Gastrocnemius medialis (tissue), 4 donors: ENCODE measurements around the gene PLCB1. TPM values are rescaled to one million over a fixed set of nuclear protein-coding genes. Genes with fewer than 3 reads are reported as not detected.
A peak's percentile ranks its signal among the peaks of the same experiment; 100 is the strongest.

Experiments used
- ATAC-seq, 2 donors: fragments of 150-250 bp; one replicate each; pipeline ENCODE4 v1.9.1; 2016
- DNase-seq, 2 donors: peaks; one replicate each; pipeline ENCODE4 v3.0.0-alpha.2; 2019
- H3K27ac ChIP-seq, 4 donors: fragments of 200-600 bp; sonication (generic); 1 replicate in 1 of 4; 2 replicates in 3 of 4; pipeline ENCODE4 v1.5.1; 2016 to 2018; ENCODE audit warnings: mild to moderate bottlenecking in 2 of 4, moderate library complexity in 1 of 4
- H3K27me3 ChIP-seq, 3 donors: fragments of 200-600 bp; sonication (generic) in 2 of 3; 1 replicate in 1 of 3; 2 replicates in 2 of 3; pipeline versions ENCODE4 v1.5.1 to v1.6.0; 2016 to 2019; ENCODE audit warnings: mild to moderate bottlenecking in 1 of 3, moderate library complexity in 1 of 3
- H3K36me3 ChIP-seq, 2 donors: fragments of 200-600 bp; sonication (generic) in 1 of 2; one replicate each; pipeline ENCODE4 v1.5.1; 2017 to 2018
- H3K4me1 ChIP-seq, 2 donors: fragments of 200-600 bp; sonication (generic) in 1 of 2; one replicate each; pipeline ENCODE4 v1.5.1; 2016 to 2017; ENCODE audit warnings: mild to moderate bottlenecking in 2 of 2
- H3K4me3 ChIP-seq, 4 donors: fragments of 200-600 bp; sonication (generic) in 3 of 4; 1 replicate in 1 of 4; 2 replicates in 3 of 4; pipeline ENCODE4 v1.5.1; 2016 to 2019; ENCODE audit warnings: mild to moderate bottlenecking in 2 of 4
- H3K9me3 ChIP-seq, 3 donors: fragments of 200-600 bp; sonication (generic) in 2 of 3; 1 replicate in 1 of 3; 2 replicates in 2 of 3; pipeline ENCODE4 v1.5.1; 2016 to 2019
- POLR2A ChIP-seq, 2 donors: fragments of 450-650 bp; IDR thresholded peaks; one replicate each; pipeline ENCODE4 v1.6.1; 2017; ENCODE audit warnings: antibody characterized with exemption in 2 of 2, mild to moderate bottlenecking in 2 of 2, moderate library complexity in 2 of 2
- in situ Hi-C, 4 donors: fragments of 200-750 bp; cut with MboI; loops; one replicate each; pipeline versions ENCODE4 v1.15.0 to v1.8.0; 2017; ENCODE audit warnings: low sequenced_read_pairs in 4 of 4
- intact Hi-C: fragments of 100-400 bp; cut with DNase I; formaldehyde crosslinking; loops from one replicate; pipeline ENCODE4 v1.15.1; 2023; ENCODE audit warnings: low total_unique reads
- total RNA-seq, 4 donors: library from RNA; depleted of rRNA; stranded (reverse); fragments of >200 nt; gene quantifications; one replicate each; pipeline versions ENCODE4 v1.1.0 to v1.2.3, GENCODE V29; 2016
- TF ChIP-seq, protein P1 (sequence below), 5 experiments: fragments of 450-650 bp in 3 of 5; fragments of 200-600 bp in 2 of 5; sonication (generic) in 2 of 5; IDR thresholded peaks in 4 of 5; conservative IDR thresholded peaks in 1 of 5; 1 replicate in 4 of 5; 2 replicates in 1 of 5; pipeline ENCODE4 v1.5.1; 2016 to 2019; ENCODE audit warnings: antibody characterized with exemption in 5 of 5, mild to moderate bottlenecking in 3 of 5, moderate library complexity in 3 of 5

PLCB1 gene
- total RNA-seq, 4 donors from 2014 or later: 4.1 to 10.0 (median 7.6) TPM

DNA sequence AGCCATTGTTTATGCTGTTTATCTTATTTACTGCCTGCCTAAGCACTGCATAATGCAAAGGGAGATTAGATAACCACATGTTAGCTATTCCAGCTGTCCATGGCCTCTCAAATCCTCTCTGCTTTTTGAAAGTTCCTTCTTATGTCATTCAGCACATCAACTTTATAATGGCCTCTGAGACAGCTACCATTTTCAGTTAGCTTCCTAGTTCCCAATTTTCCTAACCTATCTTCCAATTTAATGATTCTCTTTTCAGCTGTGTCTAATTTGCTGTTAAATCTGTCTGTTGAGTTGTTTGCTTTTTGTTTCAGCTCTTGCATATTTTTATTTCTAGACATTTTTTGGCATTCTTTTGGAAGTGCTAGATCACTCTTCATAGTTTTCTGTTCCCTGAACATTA is 763.4 kb downstream of the PLCB1 start:
- Histone ChIP-seq H3K4me3 (no peak overlapping the region), H3K9me3 (peaks cover 0 to 7% (median 0%) of the 10 kb centered on the region in 3 donors), H3K36me3 (peaks cover 0 to 5% of the 10 kb centered on the region in 2 donors), H3K27ac (no peak overlapping the region), H3K27me3 (no peaks in the 10 kb centered on the region), H3K4me1 (no peaks in the 10 kb centered on the region)
- DNase-seq: no peak
- in situ Hi-C loops: loop anchor here in 1 of 4 donors (25.0 kb wide), 1 partner anchor 108 kb away; no protein-coding TSS in a partner anchor
- no peak for ATAC-seq
- intact Hi-C loops: no loop called here
- TF ChIP-seq, protein P1, sequence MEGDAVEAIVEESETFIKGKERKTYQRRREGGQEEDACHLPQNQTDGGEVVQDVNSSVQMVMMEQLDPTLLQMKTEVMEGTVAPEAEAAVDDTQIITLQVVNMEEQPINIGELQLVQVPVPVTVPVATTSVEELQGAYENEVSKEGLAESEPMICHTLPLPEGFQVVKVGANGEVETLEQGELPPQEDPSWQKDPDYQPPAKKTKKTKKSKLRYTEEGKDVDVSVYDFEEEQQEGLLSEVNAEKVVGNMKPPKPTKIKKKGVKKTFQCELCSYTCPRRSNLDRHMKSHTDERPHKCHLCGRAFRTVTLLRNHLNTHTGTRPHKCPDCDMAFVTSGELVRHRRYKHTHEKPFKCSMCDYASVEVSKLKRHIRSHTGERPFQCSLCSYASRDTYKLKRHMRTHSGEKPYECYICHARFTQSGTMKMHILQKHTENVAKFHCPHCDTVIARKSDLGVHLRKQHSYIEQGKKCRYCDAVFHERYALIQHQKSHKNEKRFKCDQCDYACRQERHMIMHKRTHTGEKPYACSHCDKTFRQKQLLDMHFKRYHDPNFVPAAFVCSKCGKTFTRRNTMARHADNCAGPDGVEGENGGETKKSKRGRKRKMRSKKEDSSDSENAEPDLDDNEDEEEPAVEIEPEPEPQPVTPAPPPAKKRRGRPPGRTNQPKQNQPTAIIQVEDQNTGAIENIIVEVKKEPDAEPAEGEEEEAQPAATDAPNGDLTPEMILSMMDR (IDR thresholded peaks at IDR 0.05 in 4 of 5, conservative IDR thresholded peaks at IDR 0.05 in 1 of 5): no peak
- TF ChIP-seq POLR2A (IDR thresholded peaks at IDR 0.05): no peak

GRCh38 chr20:8898823-8899222 is 766.8 kb downstream of the PLCB1 start:
- DNase-seq (no peak), ATAC-seq (no peak)
- H3K4me3 ChIP-seq: no peak overlapping the region
- TF ChIP-seq POLR2A (IDR thresholded peaks at IDR 0.05): no peak
- TF ChIP-seq, protein P1 (IDR thresholded peaks at IDR 0.05 in 4 of 5, conservative IDR thresholded peaks at IDR 0.05 in 1 of 5): no peak
- peaks cover 10 to 16% of the 10 kb centered on the region in 2 donors for H3K4me1 ChIP-seq
- intact Hi-C loops (no loop called here), in situ Hi-C loops (loop anchor here in 1 of 4 donors (25.0 kb wide), 1 partner anchor 112 kb away; no protein-coding TSS in a partner anchor)
- no peaks in the 10 kb centered on the region for H3K27me3 ChIP-seq
- H3K27ac ChIP-seq: no peak overlapping the region
- H3K36me3 ChIP-seq: peaks cover 0 to 5% of the 10 kb centered on the region in 2 donors
- peaks cover 0 to 7% (median 0%) of the 10 kb centered on the region in 3 donors for H3K9me3 ChIP-seq

DNA sequence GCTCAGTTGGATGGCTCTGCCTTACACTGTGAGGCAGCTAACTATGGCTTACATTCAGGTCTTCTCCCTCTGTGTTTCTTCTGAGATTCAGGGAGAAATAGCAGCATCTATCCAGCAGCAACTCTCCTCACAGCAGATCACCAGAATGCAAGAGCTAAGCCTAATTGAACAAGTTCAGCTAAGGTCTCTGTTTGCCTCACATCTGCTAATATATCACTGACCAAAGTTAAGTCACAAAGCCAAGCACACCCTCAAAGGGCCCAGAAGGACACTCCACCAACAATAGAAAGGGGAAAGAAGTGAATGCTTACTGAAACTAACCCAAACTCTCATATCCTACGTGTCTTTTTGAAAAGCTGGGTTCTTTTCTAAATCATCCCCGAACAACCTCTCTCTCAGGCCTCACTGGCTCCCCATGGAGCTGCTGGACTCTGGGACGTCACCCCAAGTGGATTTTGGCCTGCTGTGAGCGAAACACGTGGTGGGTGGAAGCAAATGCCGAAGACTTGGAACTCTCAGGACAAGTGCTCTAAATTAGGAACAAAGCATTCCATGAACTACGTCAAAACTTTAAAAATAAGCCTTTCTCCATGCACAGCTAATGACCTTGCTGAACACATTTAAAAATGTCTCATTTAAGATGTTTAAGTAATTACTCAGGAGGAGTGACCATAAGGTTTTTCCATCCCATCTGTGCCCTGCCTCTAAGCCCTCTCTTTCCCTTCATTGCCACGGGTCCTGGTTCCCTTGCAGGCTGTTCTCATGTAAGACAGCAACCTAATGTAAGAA is 769.4 kb downstream of the PLCB1 start:
- TF ChIP-seq, protein P1 (IDR thresholded peaks at IDR 0.05 in 4 of 5, conservative IDR thresholded peaks at IDR 0.05 in 1 of 5): no peak
- TF ChIP-seq POLR2A (IDR thresholded peaks at IDR 0.05): no peak
- H3K9me3 ChIP-seq: no peaks in the 10 kb centered on the region
- no peak overlapping the region for H3K4me3 ChIP-seq
- no peaks in the 10 kb centered on the region for H3K27me3 ChIP-seq
- in situ Hi-C loops: no loop called here
- DNase-seq (peak; percentile 8 to 21), ATAC-seq (peak; percentile 61 to 62)
- peak overlapping the region; percentile 37 to 62 (median 50) for H3K27ac ChIP-seq
- intact Hi-C loops: no loop called here
- no peaks in the 10 kb centered on the region for H3K36me3 ChIP-seq
- H3K4me1 ChIP-seq: peaks cover 10 to 16% of the 10 kb centered on the region in 2 donors

DNA sequence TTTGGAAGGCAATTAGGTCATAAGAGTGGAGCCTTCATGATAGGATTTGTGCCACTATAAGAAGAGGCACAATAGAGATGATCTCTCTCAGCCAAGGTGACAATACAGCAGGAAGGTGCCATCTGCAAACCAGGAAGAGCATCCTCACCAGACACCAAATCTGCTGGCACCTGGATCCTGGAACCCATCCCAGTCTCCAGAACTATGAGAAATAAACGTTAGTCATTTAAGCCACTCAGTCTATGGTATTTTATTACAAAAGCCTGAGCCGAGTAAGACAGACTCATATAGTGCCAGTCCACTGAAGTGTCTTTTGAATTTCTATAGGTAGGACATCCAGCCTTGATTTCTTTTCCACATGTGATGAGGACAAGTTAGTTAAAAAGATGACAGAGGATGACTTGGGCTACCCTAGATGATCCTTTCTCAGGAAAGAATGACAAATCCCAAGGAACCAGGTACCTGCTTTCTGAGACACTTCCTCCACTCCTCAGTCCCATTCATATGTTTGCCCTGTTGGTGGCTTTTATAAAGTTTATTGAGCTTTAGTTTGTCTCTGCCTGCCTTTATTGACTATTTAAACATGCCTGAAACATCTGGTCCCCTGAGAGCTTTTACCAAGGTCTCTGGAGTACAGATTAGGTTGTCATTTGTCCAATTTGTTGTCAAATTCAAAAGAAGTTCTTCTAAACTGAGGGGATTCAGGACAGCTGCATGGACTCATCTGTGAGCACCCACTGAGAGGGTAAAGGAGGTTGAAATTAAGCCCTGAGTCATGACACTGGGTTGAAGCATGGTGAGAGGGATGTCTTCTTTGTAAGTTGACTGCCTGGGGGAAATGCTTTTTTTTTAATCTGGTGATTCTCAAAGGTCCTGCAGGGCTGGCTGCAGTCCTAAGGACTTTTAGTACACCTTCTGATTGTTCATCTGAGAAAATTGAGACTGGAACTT is 771.9 kb downstream of the PLCB1 start:
- DNase-seq (no peak), ATAC-seq (no peak)
- Histone ChIP-seq H3K4me1 (peaks cover 10 to 16% of the 10 kb centered on the region in 2 donors), H3K9me3 (no peaks in the 10 kb centered on the region), H3K36me3 (no peaks in the 10 kb centered on the region), H3K27ac (no peak overlapping the region), H3K4me3 (no peak overlapping the region), H3K27me3 (no peaks in the 10 kb centered on the region)
- TF ChIP-seq, protein P1 (IDR thresholded peaks at IDR 0.05 in 4 of 5, conservative IDR thresholded peaks at IDR 0.05 in 1 of 5): no peak
- no peak for TF ChIP-seq POLR2A (IDR thresholded peaks at IDR 0.05)
- intact Hi-C loops (no loop called here), in situ Hi-C loops (no loop called here)
